Measurements from ENCODE around the gene ARHGAP33.
"Not testable (repeated sequence)": the region's sequence is repeated elsewhere in the genome, so short reads cannot be mapped to it uniquely, and the experiment has no call there.

GRCh38 chr19:35772362-35772761 is 3.0 kb upstream of the ARHGAP33 start:
- TF ChIP-seq, protein P1, sequence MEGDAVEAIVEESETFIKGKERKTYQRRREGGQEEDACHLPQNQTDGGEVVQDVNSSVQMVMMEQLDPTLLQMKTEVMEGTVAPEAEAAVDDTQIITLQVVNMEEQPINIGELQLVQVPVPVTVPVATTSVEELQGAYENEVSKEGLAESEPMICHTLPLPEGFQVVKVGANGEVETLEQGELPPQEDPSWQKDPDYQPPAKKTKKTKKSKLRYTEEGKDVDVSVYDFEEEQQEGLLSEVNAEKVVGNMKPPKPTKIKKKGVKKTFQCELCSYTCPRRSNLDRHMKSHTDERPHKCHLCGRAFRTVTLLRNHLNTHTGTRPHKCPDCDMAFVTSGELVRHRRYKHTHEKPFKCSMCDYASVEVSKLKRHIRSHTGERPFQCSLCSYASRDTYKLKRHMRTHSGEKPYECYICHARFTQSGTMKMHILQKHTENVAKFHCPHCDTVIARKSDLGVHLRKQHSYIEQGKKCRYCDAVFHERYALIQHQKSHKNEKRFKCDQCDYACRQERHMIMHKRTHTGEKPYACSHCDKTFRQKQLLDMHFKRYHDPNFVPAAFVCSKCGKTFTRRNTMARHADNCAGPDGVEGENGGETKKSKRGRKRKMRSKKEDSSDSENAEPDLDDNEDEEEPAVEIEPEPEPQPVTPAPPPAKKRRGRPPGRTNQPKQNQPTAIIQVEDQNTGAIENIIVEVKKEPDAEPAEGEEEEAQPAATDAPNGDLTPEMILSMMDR (IDR thresholded peaks at IDR 0.05), result not testable (repeated sequence)
- TF ChIP-seq POLR2A (IDR thresholded peaks at IDR 0.05; ENCODE audit: low read depth); EP300 (IDR thresholded peaks at IDR 0.05): not testable (repeated sequence)

Measured in esophagus muscularis mucosa (tissue), 4 donors.